ENCODE results near the gene RALGPS1. TPM values are rescaled to one million over a fixed set of nuclear protein-coding genes. Genes with fewer than 3 reads are reported as not detected.

RALGPS1 gene
- total and polyA plus RNA-seq, 2 experiments from 2014 or later: 13.1 to 22.1 TPM

DNA sequence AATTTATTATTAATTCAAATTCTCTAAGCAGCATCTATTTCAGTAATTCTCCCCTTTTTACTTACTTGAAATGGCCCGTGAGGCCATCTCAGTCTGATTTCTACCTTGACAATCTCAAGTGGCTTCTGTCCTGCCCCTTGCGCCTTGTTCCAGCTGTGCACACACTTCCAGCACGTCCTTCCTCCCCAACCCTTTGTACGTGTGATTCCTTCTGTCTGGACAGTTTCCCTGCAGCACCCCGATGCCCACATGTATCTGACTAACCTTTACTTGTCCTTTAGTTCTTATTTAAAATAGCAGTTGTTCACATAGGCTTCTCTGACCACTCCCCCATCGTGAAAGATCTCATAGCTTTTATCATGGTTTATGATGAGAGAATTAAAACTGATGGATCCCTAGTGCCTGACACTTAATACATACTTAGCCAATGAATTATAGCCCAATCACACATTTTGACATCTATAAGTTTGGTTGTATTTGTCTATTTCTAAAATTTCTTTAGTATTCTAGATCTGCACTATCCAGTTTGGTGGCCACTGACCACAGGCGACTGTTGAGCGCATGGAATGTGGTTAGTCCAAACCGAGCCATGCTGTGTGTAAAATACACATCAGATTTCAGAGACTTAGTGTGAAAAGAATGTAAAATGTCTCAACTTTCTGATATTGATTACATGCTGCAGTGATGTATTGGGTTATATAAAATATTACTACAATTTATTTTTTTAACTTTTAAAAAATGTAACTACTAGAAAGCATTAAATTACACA, 39.9 kb upstream of the RALGPS1 start:
- H4K20me1 ChIP-seq (ENCODE audit: insufficient read depth, poor library complexity, severe bottlenecking): peaks cover 35% of the 10 kb centered on the region
- H3K9me3 ChIP-seq (ENCODE audit: low read depth): no peaks in the 10 kb centered on the region
- no peak overlapping the region for H3K27ac ChIP-seq
- no peaks in the 10 kb centered on the region for H3K9me2 ChIP-seq (replicated peaks; ENCODE audit: insufficient read depth)
- H2AFZ ChIP-seq: no peak overlapping the region
- no peak for TF ChIP-seq EZH2 (IDR thresholded peaks at IDR 0.05; ENCODE audit: borderline replicate concordance)
- TF ChIP-seq, protein P1, sequence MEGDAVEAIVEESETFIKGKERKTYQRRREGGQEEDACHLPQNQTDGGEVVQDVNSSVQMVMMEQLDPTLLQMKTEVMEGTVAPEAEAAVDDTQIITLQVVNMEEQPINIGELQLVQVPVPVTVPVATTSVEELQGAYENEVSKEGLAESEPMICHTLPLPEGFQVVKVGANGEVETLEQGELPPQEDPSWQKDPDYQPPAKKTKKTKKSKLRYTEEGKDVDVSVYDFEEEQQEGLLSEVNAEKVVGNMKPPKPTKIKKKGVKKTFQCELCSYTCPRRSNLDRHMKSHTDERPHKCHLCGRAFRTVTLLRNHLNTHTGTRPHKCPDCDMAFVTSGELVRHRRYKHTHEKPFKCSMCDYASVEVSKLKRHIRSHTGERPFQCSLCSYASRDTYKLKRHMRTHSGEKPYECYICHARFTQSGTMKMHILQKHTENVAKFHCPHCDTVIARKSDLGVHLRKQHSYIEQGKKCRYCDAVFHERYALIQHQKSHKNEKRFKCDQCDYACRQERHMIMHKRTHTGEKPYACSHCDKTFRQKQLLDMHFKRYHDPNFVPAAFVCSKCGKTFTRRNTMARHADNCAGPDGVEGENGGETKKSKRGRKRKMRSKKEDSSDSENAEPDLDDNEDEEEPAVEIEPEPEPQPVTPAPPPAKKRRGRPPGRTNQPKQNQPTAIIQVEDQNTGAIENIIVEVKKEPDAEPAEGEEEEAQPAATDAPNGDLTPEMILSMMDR (IDR thresholded peaks at IDR 0.05; ENCODE audit: poor library complexity): no peak
- TF ChIP-seq EZH2phosphoT487 (IDR thresholded peaks at IDR 0.05; ENCODE audit: low read depth, severe bottlenecking, unreplicated experiment): no peak
- no peaks in the 10 kb centered on the region for H3K27me3 ChIP-seq
- no peak overlapping the region for H3K4me3 ChIP-seq
- no peaks in the 10 kb centered on the region for H3K36me3 ChIP-seq (replicated peaks; ENCODE audit: insufficient read depth, low read depth)
- no peak overlapping the region for H3K4me2 ChIP-seq
- no peak for DNase-seq (ENCODE audit: low spot score)
- peaks cover 92% of the 10 kb centered on the region for H3K79me2 ChIP-seq
- WGBS (ENCODE audit: low lambda C conversion rate, missing lambda C conversion rate): 82% methylated on average over 9 of the region's 9 CpGs
- peaks cover 4% of the 10 kb centered on the region for H3K4me1 ChIP-seq (ENCODE audit: insufficient read depth)

DNA sequence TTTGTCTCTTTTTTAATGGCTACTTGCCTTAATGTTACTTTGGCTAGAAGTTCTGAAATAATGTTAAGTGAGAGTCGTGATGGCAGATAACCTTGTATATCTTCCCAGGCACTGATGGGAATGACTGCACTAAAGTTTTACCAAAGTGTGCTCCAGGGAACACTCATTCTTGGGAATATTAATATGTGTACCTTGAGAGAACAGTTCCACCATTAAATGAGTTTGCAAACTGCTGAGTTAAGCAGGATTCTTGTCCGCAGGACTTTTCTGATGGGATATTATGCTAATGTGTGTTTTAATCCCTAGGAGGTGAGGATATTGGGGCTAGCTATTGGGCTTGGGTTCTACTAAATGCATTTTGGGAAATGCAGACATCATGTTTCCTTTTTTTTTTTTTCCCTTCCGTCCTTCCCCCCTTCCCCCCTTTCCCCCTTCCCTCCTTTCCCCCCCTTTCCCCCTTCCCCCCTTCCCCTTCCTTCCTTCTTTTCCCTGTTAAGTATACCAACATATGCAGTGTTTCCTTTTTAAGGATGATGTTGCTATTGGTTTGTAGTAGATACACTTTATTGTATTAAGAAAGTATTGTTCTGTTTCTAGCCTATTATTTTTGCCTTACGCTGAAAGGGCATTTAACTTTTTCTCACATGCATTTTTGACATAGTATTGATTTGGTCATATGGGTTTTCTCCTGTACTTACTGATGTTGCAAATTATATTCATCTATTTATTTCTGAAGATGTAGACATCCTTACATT, 38.6 kb upstream of the RALGPS1 start:
- Histone ChIP-seq H4K20me1 (ENCODE audit: insufficient read depth, poor library complexity, severe bottlenecking) (peaks cover 28% of the 10 kb centered on the region), H3K9me3 (ENCODE audit: low read depth) (no peaks in the 10 kb centered on the region)

DNA sequence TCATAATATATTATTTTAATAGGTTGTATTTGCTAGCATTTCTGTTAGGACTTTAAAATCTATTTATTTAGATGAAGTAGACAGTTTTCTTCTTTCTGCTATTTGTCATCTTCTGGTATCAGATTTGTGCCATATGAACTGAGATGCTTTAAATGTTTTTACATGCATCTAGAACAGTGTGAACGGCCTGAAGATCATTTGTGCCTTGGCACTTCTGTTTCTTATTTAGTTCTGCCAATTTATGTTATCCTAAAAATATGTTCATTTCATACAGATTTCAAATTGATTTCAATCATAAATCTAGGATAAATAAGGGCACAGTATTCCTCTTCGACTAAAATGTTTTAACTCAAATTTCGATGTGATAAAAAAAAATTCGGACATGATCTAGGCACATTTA, 38.1 kb upstream of the RALGPS1 start:
- no peak overlapping the region for H2AFZ ChIP-seq
- TF ChIP-seq EZH2 (IDR thresholded peaks at IDR 0.05; ENCODE audit: borderline replicate concordance): no peak
- no peak for TF ChIP-seq EZH2phosphoT487 (IDR thresholded peaks at IDR 0.05; ENCODE audit: low read depth, severe bottlenecking, unreplicated experiment)
- TF ChIP-seq, protein P1 (IDR thresholded peaks at IDR 0.05; ENCODE audit: poor library complexity): no peak
- H3K4me1 ChIP-seq (ENCODE audit: insufficient read depth): peaks cover 4% of the 10 kb centered on the region
- no peaks in the 10 kb centered on the region for H3K9me3 ChIP-seq (ENCODE audit: low read depth)
- H3K79me2 ChIP-seq: peaks cover 91% of the 10 kb centered on the region
- no peaks in the 10 kb centered on the region for H3K9me2 ChIP-seq (replicated peaks; ENCODE audit: insufficient read depth)
- H3K36me3 ChIP-seq (replicated peaks; ENCODE audit: insufficient read depth, low read depth): no peaks in the 10 kb centered on the region
- peaks cover 28% of the 10 kb centered on the region for H4K20me1 ChIP-seq (ENCODE audit: insufficient read depth, poor library complexity, severe bottlenecking)
- no peak overlapping the region for H3K4me3 ChIP-seq
- no peak overlapping the region for H3K4me2 ChIP-seq
- no peaks in the 10 kb centered on the region for H3K27me3 ChIP-seq
- DNase-seq (ENCODE audit: low spot score): no peak
- no peak overlapping the region for H3K27ac ChIP-seq
- WGBS (ENCODE audit: low lambda C conversion rate, missing lambda C conversion rate): 84% methylated on average over 4 of the region's 4 CpGs

More for the DNA sequence above, 38.6 kb upstream of the RALGPS1 start:
- H3K27ac ChIP-seq: no peak overlapping the region
- no peak overlapping the region for H3K4me2 ChIP-seq
- TF ChIP-seq, protein P1 (IDR thresholded peaks at IDR 0.05; ENCODE audit: poor library complexity): no peak
- no peak for TF ChIP-seq EZH2phosphoT487 (IDR thresholded peaks at IDR 0.05; ENCODE audit: low read depth, severe bottlenecking, unreplicated experiment)
- peaks cover 4% of the 10 kb centered on the region for H3K4me1 ChIP-seq (ENCODE audit: insufficient read depth)
- no peak overlapping the region for H3K4me3 ChIP-seq
- no peaks in the 10 kb centered on the region for H3K27me3 ChIP-seq
- DNase-seq (ENCODE audit: low spot score): no peak
- no peaks in the 10 kb centered on the region for H3K9me2 ChIP-seq (replicated peaks; ENCODE audit: insufficient read depth)
- no peaks in the 10 kb centered on the region for H3K36me3 ChIP-seq (replicated peaks; ENCODE audit: insufficient read depth, low read depth)
- 90% methylated on average over 3 of the region's 4 CpGs for WGBS (ENCODE audit: low lambda C conversion rate, missing lambda C conversion rate)
- peaks cover 91% of the 10 kb centered on the region for H3K79me2 ChIP-seq
- no peak overlapping the region for H2AFZ ChIP-seq
